GM18507 (cell line): ENCODE data around the gene SLC29A3.

Experiments
- DNase-seq: peaks from one replicate; pipeline ENCODE4 v3.0.0; 2011; ENCODE audit warnings: low read depth; ENCODE audit not compliant: insufficient read length; ENCODE audit errors: extremely low spot score
- FAIRE-seq: peaks from 2 replicates; lab custom pipeline; 2011; peaks lifted over from hg19 to GRCh38; lab: Jason Lieb, UNC

The SLC29A3 gene

DNA sequence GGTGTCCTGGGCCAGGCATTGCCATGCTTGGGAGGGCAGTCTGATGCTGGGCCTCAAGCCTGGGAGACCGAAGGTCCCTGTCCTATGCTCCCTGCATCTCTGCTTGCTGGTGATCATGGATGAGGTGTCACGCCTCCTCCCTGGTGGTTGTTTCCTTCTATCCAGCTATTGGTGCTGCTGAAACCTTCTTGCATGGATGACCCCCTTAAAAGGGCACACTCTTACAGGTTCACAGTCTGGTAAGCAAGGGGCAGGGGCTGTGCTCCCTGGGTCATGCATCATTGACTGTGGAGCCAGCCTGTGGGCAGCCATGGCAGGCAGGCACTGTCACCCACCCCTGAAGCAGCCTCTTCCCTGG is 36.8 kb upstream of the SLC29A3 start:
- FAIRE-seq = no peak
- DNase-seq = no peak

DNA sequence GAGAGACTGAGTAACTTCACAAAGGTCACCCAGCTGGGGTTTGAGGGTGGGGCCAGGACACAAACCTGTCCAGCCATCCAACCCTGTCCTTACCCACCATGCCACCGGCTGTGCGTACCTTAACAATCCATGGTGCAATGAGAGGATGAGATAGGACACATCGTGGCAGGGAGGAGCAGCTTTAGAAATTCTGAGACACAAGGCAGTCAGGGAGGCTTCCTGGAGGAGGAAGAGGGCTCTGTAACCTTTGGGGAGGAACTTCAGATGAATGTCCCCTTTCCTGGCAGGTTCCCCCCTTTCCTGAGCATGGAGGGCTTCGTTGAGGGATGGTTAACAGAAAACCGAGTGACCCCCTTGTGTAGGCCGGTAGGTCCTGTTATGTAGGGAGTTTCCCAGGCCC is 35.6 kb upstream of the SLC29A3 start:
- DNase-seq = no peak
- FAIRE-seq = no peak

DNA sequence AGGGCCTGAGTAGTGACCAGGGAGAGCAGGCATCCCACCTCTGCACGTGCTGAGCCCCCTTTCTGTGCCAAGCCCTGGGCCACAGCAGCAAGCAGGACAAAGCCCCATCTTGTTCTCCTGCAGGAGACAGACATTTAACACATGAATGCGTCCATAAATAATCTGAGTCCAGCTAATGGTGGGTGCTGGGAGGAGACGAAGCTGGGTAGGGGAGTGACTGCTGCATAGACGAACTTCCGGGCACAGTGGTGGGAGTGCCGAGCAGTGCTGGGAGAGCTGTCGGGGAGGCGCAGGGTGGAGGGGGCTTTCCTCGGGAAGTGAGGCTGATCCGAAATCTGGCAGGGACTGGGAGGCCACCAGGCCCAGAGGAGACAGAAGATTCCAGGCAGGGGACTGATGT is 35.2 kb upstream of the SLC29A3 start:
- DNase-seq (no peak), FAIRE-seq (no peak)

DNA sequence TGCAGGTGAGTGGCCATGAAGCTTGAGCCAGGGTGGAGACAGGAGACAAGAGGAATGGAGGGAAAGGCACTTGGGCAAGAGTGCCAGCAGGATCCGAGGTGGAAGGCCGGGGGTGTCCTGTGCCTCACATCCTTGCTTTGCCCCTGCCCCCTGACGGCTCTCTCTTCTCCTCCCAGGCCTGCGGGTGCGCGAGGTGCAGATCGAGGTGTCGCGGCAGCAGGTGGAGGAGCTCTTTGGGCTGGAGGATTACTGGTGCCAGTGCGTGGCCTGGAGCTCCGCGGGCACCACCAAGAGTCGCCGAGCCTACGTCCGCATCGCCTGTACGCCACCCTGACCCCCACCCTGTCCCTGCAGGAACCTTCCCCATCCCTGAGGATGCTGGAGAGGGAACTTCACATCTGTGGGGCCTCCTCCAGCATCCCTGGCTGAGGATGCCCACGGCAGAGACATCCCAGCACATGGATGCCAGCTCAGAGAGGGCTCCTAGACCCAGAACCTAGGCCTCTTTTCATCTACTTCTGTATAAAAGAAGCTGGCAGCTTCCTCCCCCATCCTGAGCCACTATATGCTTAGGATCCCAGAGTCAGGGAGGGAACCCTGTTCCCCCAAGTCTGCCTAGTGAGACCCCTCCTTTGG is 34.4 kb upstream of the SLC29A3 start:
- no peak for DNase-seq
- FAIRE-seq = no peak

DNA sequence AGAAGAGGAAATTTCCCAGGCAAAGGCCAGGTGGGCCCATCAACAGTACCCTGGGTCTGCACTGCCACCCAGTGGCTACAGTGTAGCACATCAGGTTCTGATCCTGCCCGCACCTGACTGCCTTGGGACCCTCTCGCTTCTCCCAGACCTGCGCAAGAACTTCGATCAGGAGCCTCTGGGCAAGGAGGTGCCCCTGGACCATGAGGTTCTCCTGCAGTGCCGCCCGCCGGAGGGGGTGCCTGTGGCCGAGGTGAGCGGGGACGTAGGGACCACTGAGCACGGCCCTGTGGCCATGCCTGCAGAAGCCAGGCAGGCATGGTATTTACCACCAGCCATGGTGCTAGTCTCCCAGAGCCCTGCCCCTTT is 33.9 kb upstream of the SLC29A3 start:
- FAIRE-seq (peak; percentile 85), DNase-seq (peak; percentile 40)

DNA sequence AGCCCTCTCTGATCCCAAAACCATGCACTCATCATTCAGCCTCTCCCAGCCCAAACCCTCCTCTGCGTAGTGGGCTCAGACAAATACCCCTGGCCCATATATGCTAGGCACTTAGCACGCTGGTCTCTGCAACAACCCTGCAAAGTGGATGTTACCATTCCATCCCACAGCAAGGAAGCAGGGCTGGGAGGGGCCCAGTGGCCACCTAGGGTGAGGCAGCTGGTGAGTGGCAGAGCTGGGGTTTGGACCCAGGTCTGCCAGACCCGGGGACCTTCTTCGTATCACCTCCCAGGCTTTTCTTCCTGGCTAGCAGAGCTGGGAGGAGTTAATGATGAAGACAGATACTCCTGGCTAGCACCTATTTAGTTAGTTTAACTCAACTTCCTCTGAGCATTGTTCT is 33.1 kb upstream of the SLC29A3 start:
- DNase-seq = no peak
- FAIRE-seq = no peak

DNA sequence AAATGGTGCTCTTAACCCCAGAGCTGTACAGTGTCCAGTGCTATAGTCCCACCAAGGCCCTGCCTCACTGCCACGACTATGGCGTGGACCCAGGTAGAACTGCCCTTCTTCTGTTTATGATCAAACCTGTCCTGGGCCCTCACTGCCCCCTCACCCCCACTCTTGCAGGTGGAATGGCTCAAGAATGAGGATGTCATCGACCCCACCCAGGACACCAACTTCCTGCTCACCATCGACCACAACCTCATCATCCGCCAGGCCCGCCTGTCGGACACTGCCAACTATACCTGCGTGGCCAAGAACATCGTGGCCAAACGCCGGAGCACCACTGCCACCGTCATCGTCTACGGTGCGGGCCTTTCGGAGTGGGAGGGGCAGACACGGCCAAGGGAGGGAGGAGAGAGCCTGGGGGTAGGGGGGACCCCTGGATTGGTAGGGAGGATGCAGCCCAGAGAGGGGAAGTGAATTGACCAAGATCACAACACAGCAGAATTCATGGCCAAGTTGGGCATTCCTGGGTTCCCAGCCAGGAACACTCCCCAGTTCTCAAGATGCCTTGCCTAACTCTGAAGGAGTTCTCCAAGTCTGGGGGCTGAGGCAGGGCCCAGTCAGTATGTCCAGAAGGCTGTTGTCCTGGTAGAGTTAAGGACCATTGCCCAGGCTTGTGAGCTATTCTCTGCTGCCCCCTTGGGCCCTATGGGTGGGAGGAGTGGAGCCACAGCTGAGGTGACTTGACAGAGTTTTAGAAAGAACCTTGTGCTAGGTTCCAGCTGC is 32.4 kb upstream of the SLC29A3 start:
- DNase-seq (no peak), FAIRE-seq (no peak)

DNA sequence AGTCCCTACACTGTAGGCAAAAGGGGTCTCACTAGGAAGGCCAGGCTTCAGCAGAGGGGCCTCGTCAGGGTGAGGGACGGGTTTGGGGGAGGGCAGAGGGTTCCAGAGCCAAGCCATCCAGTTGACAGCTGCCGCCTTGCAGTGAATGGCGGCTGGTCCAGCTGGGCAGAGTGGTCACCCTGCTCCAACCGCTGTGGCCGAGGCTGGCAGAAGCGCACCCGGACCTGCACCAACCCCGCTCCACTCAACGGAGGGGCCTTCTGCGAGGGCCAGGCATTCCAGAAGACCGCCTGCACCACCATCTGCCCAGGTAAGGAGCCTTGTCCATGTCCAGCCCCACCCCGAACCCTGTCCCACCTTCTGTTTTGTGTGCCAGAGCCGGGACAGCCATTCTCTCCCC is 31.6 kb upstream of the SLC29A3 start:
- FAIRE-seq = no peak

DNA sequence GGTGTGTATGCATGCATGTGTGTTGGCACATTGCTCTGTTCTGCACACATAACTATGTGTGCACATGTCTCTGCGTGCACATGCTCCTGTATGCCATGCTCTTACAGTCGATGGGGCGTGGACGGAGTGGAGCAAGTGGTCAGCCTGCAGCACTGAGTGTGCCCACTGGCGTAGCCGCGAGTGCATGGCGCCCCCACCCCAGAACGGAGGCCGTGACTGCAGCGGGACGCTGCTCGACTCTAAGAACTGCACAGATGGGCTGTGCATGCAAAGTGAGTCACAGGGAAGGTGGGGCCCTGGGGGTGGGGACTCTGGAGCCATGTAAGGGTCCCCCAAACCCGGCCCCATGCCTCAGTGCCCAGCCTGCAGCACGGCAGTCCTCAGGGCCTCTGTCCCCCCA is 30.6 kb upstream of the SLC29A3 start:
- DNase-seq (no peak), FAIRE-seq (no peak)

More for the DNA sequence above, 31.6 kb upstream of the SLC29A3 start:
- DNase-seq = no peak

DNA sequence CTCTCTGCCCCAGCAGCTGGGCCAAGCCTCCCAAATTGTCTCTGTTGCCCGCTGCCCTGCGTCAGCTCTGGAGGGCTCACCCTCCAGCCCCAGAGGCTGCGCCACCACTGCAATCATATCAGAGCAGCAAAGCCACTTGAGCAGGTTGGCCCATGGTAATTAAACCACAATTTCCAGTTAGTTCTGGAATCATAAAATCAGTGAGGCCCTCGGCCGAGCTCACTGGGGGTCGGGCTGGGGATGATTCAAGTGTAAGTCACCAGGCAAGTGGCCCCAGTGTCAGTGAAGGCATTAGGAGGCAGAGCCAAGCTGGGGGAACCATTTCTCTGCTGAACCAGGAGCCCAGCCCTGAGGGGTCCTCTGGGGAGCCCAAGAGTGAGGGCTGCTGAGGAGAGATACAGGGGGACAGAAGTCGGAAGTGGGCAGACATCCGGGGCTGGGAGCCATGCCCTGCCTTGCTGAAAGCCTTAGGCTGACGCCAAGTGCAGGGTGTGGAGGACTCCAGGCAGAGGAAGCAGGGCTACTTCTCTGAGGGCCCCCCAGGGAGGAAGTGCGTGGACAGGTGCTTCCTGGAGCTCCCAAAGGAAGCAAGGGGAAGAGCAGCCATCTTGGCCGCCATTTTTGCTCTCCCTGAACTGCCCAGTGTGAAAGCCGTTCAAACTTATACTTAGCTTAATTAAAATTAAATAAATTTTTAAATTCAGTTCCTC is 29.5 kb upstream of the SLC29A3 start:
- FAIRE-seq (no peak), DNase-seq (no peak)

DNA sequence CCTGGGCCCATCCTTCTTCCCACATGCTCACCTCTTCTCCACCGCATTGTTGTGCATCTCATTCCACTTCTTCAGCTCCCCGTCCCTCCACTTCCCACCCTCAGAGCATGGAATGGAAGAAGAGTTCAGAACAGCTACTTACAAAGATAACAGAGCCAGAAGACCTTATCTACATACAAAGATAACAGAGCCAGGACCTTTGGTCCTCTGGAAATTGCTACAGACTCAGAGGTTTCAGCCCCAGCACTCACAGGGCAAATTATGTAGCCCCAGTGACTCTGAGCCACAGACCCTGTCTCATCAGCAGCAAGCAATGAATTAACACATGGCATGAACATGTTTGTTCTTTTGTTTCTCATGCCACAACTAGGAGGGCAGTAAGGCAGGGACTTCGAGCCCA is 28.7 kb upstream of the SLC29A3 start:
- no peak for FAIRE-seq

DNA sequence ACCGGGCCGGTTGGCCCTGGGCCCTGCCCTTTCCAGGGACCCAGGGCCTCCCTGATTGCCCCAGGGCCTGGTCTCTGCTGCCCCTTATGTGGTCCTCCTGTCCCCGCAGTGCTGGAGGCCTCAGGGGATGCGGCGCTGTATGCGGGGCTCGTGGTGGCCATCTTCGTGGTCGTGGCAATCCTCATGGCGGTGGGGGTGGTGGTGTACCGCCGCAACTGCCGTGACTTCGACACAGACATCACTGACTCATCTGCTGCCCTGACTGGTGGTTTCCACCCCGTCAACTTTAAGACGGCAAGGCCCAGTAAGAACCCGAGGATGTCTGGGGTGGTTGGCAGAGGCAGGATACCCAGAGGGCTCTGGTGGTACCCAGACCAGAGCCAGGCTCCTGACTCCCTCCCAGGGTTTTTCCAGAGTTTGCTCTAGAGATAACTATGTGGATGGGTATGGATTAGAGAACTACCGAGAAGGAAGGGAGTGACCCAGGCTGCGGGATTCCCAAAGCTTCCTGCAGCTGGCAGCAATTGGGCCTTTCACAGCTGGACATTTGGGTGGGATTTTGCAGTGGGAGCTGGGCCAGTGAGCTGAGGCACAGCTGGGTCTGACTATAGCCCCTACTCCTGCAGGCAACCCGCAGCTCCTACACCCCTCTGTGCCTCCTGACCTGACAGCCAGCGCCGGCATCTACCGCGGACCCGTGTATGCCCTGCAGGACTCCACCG is 28.1 kb upstream of the SLC29A3 start:
- FAIRE-seq (no peak), DNase-seq (no peak)

More for the DNA sequence above, 28.7 kb upstream of the SLC29A3 start:
- DNase-seq = no peak

DNA sequence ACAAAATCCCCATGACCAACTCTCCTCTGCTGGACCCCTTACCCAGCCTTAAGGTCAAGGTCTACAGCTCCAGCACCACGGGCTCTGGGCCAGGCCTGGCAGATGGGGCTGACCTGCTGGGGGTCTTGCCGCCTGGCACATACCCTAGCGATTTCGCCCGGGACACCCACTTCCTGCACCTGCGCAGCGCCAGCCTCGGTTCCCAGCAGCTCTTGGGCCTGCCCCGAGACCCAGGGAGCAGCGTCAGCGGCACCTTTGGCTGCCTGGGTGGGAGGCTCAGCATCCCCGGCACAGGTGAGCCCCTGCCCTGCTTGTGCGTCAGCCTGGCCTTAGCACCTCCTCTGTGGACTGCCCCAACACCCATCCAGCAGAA is 27.5 kb upstream of the SLC29A3 start:
- FAIRE-seq (no peak), DNase-seq (no peak)

DNA sequence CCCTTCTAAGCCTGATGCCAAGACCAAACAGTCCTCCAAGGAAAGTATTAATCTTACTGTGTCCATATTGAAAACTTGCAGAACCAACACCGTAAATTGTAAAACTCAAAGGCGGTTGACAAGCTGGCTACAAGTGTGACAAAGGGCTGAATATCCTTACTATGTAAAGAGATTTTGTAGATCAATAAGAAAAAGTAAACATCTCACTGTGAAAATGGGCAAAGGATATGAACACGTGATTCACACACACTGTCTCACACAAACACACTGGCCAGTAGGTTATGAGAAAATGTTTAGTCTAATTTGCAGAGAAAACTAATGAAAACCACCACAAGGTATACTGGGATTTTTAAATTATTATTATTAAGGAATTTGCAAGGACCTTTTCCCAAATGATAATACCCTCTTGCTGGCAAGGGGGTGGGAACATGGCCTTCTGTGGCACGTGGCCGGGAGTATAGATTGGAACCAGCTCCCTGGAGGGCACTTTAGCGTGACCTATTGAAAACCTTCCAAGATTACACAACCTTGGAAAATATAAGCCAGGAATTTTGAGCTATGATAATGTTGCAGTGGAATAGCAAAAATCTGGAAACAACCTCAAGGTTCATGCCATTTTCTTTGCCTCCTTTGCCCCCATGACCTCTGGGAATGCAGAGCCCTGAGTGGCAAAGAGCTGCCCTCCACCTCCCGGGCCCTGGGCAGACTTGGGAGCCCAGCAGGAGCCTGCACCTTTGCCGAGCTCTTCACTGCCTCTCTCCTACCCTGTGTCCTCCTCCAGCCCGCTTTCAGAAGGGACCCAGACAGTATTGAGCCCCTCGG is 26.2 kb upstream of the SLC29A3 start:
- DNase-seq (no peak), FAIRE-seq (no peak)

DNA sequence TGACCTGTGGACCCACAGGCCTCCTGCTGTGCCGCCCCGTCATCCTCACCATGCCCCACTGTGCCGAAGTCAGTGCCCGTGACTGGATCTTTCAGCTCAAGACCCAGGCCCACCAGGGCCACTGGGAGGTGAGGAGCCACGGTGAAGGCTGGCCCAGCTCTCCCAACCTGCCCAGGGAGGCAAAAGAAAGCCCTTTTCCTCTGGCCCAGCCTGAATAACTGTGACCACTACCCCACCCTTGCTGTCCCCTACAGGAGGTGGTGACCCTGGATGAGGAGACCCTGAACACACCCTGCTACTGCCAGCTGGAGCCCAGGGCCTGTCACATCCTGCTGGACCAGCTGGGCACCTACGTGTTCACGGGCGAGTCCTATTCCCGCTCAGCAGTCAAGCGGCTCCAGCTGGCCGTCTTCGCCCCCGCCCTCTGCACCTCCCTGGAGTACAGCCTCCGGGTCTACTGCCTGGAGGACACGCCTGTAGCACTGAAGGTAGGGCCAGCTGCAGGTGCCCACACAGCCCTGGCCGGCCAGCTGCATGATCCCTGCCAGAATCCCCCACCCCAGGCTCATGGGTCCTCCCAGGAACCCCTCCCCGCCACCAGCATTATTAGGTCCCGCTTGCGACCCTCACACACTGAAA is 25.5 kb upstream of the SLC29A3 start:
- FAIRE-seq = no peak

DNA sequence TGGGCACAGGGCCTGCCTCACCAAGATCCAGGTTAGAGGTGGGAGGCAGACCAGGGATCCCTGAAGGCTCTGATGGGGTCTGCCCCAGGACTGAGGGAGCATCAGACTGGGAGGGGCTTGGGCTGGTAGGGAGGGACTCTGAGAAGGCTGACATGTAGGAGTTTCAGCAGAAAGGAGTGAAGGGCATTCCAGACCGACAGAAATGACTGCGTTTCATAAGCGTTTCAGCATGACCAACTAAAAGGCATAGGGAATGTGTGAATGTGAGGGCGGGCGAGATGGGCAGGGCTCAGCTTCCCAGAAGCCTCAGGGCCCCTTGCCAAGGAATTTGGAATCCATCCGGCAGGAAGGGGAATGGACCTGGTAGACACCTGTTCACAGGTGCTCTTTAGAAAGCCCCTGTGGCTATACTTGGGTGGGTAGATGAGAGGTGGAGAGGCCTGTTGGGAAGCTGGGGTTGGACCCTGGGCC is 24.9 kb upstream of the SLC29A3 start:
- FAIRE-seq (no peak), DNase-seq (no peak)

More for the DNA sequence above, 25.5 kb upstream of the SLC29A3 start:
- no peak for DNase-seq

DNA sequence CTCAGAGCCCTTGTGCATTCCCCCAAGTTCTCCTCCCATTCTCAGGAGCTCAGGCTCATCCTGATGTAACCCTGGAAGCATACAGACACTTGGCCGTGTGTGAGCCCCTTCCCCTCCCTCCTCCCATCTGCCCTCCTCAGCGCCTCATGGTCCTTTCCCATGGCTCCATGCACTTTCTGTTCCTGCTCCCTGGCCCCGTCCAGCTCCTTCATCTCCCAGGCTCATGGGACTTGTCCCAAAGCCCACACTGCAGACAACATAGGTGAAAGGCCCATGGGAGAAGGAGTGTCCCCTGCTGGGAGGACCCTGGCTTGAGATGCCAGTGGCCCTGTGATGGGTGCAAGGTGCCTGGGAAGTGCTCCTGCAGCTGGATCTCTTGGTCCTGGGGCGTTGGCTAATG is 24.2 kb upstream of the SLC29A3 start:
- no peak for DNase-seq
- no peak for FAIRE-seq

DNA sequence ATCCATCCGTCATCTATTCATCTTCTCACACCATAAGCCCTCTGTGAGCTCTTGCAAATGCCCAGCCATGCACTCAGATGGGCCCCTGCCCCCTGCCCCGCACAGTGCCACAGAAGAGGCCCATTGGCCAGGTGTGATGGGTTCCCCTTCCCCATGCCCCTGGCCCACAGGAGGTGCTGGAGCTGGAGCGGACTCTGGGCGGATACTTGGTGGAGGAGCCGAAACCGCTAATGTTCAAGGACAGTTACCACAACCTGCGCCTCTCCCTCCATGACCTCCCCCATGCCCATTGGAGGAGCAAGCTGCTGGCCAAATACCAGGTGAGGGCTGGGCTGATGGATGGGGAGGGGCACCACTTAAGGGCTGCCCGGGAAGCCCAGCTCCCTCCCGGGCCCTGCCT is 23.4 kb upstream of the SLC29A3 start:
- FAIRE-seq (no peak), DNase-seq (no peak)

DNA sequence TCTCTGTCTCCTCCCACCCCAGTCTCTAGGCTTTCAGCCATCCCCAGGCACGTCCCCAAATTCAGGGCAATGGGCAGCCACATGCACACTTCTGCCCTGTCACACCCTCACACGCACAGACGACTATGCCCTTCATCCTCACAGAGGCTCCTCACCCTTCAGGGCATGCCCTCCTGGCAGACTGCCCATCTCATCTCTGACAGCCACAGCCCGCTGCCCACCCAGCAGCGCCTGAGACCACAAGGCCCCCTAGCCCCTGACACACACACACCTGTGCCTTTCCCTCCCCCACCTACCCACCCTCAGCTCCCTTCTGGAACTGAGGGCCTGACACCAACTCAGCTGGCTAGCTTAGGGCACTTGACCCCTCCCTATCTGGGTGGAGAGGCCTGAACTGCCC is 23.0 kb upstream of the SLC29A3 start:
- no peak for DNase-seq
- FAIRE-seq = no peak
